Measurements from ENCODE around the gene ENDOD1.
"Not testable (repeated sequence)": the region's sequence is repeated elsewhere in the genome, so short reads cannot be mapped to it uniquely, and the experiment has no call there.

ENDOD1 gene

GRCh38 chr11:95123556-95123955 is 33.9 kb downstream of the ENDOD1 start:
- 83% methylated on average over 1 of the region's 3 CpGs; no CpG with 5 or more reads in 1 of the 2 experiments for WGBS, 2 experiments (ENCODE audit: insufficient coverage in 2 of 2)

GRCh38 chr11:95128602-95129001 is 39.0 kb downstream of the ENDOD1 start:
- Histone ChIP-seq H3K36me3 (ENCODE audit: control insufficient read depth, insufficient read depth, low read length) (peaks cover 20% of the 10 kb centered on the region), H3K9me3 (ENCODE audit: control insufficient read depth, low read length) (no peaks in the 10 kb centered on the region), H3K4me1 (ENCODE audit: control insufficient read depth, insufficient read depth, low read length, poor library complexity, severe bottlenecking) (no peaks in the 10 kb centered on the region), H3K27ac (ENCODE audit: low read depth, low read length, severe bottlenecking) (no peak overlapping the region), H3K4me3 (ENCODE audit: extremely low read depth, insufficient read depth, low read length, poor library complexity, severe bottlenecking) (no peak overlapping the region)
- WGBS, 2 experiments (ENCODE audit: insufficient coverage in 2 of 2) = 93 to 100% methylated on average over 1 to 3 of the region's 3 CpGs

More at GRCh38 chr11:95123556-95123955, 33.9 kb downstream of the ENDOD1 start:
- H3K36me3 ChIP-seq (ENCODE audit: control insufficient read depth, insufficient read depth, low read length) = peaks cover 4% of the 10 kb centered on the region
- no peaks in the 10 kb centered on the region for H3K9me3 ChIP-seq (ENCODE audit: control insufficient read depth, low read length)
- H3K4me1 ChIP-seq (ENCODE audit: control insufficient read depth, insufficient read depth, low read length, poor library complexity, severe bottlenecking) = peaks cover 5% of the 10 kb centered on the region
- no peak overlapping the region for H3K27ac ChIP-seq (ENCODE audit: low read depth, low read length, severe bottlenecking)
- H3K4me3 ChIP-seq (ENCODE audit: extremely low read depth, insufficient read depth, low read length, poor library complexity, severe bottlenecking) = no peak overlapping the region

GRCh38 chr11:95132956-95133355 is 43.3 kb downstream of the ENDOD1 start:
- no peak overlapping the region for H3K4me3 ChIP-seq (ENCODE audit: extremely low read depth, insufficient read depth, low read length, poor library complexity, severe bottlenecking)
- H3K27ac ChIP-seq (ENCODE audit: low read depth, low read length, severe bottlenecking) = no peak overlapping the region
- H3K9me3 ChIP-seq (ENCODE audit: control insufficient read depth, low read length) = no peaks in the 10 kb centered on the region
- WGBS, 2 experiments (ENCODE audit: insufficient coverage in 2 of 2) = 89% methylated on average over 1 of the region's 2 CpGs; no CpG with 5 or more reads in 1 of the 2 experiments
- H3K36me3 ChIP-seq (ENCODE audit: control insufficient read depth, insufficient read depth, low read length) = peaks cover 20% of the 10 kb centered on the region
- H3K4me1 ChIP-seq (ENCODE audit: control insufficient read depth, insufficient read depth, low read length, poor library complexity, severe bottlenecking) = no peaks in the 10 kb centered on the region

- no peaks in the 10 kb centered on the region for H3K4me1 ChIP-seq (ENCODE audit: control insufficient read depth, insufficient read depth, low read length, poor library complexity, severe bottlenecking)
- WGBS, 2 experiments (ENCODE audit: insufficient coverage in 2 of 2) = 85 to 91% methylated on average over 3 to 4 of the region's 5 CpGs
- H3K27ac ChIP-seq (ENCODE audit: low read depth, low read length, severe bottlenecking) = peak overlapping the region; percentile 37
- H3K9me3 ChIP-seq (ENCODE audit: control insufficient read depth, low read length) = no peaks in the 10 kb centered on the region
- H3K36me3 ChIP-seq (ENCODE audit: control insufficient read depth, insufficient read depth, low read length) = peaks cover 7% of the 10 kb centered on the region
- H3K4me3 ChIP-seq (ENCODE audit: extremely low read depth, insufficient read depth, low read length, poor library complexity, severe bottlenecking) = no peak overlapping the region
Measured at GRCh38 chr11:95134491-95134890, 44.8 kb downstream of the ENDOD1 start.

GRCh38 chr11:95135155-95135554 is 45.5 kb downstream of the ENDOD1 start:
- WGBS, 2 experiments (ENCODE audit: insufficient coverage in 2 of 2) = 83% methylated on average over 1 of the region's 6 CpGs; no CpG with 5 or more reads in 1 of the 2 experiments
- no peaks in the 10 kb centered on the region for H3K4me1 ChIP-seq (ENCODE audit: control insufficient read depth, insufficient read depth, low read length, poor library complexity, severe bottlenecking)
- H3K9me3 ChIP-seq (ENCODE audit: control insufficient read depth, low read length) = no peaks in the 10 kb centered on the region
- no peak overlapping the region for H3K4me3 ChIP-seq (ENCODE audit: extremely low read depth, insufficient read depth, low read length, poor library complexity, severe bottlenecking)
- H3K36me3 ChIP-seq (ENCODE audit: control insufficient read depth, insufficient read depth, low read length) = peaks cover 3% of the 10 kb centered on the region
- H3K27ac ChIP-seq (ENCODE audit: low read depth, low read length, severe bottlenecking) = no peak overlapping the region

- H3K4me1 ChIP-seq (ENCODE audit: control insufficient read depth, insufficient read depth, low read length, poor library complexity, severe bottlenecking) = no peaks in the 10 kb centered on the region
- H3K36me3 ChIP-seq (ENCODE audit: control insufficient read depth, insufficient read depth, low read length) = no peaks in the 10 kb centered on the region
- no peak overlapping the region for H3K27ac ChIP-seq (ENCODE audit: low read depth, low read length, severe bottlenecking)
- WGBS, 2 experiments (ENCODE audit: insufficient coverage in 2 of 2) = 94 to 100% methylated on average over 2 of the region's 2 CpGs
- no peaks in the 10 kb centered on the region for H3K9me3 ChIP-seq (ENCODE audit: control insufficient read depth, low read length)
- no peak overlapping the region for H3K4me3 ChIP-seq (ENCODE audit: extremely low read depth, insufficient read depth, low read length, poor library complexity, severe bottlenecking)
Measured at GRCh38 chr11:95135880-95136279, 46.2 kb downstream of the ENDOD1 start.

- not testable (repeated sequence) for H3K9me3 ChIP-seq (ENCODE audit: control insufficient read depth, low read length); H3K36me3 ChIP-seq (ENCODE audit: control insufficient read depth, insufficient read depth, low read length); H3K4me1 ChIP-seq (ENCODE audit: control insufficient read depth, insufficient read depth, low read length, poor library complexity, severe bottlenecking); H3K4me3 ChIP-seq (ENCODE audit: extremely low read depth, insufficient read depth, low read length, poor library complexity, severe bottlenecking); H3K27ac ChIP-seq (ENCODE audit: low read depth, low read length, severe bottlenecking)
- WGBS, 2 experiments (ENCODE audit: insufficient coverage in 2 of 2) = no CpG with 5 or more reads among the region's 4 CpGs
Measured at GRCh38 chr11:95136747-95137146, 47.1 kb downstream of the ENDOD1 start.

- H3K4me1 ChIP-seq (ENCODE audit: control insufficient read depth, insufficient read depth, low read length, poor library complexity, severe bottlenecking) = no peaks in the 10 kb centered on the region
- H3K27ac ChIP-seq (ENCODE audit: low read depth, low read length, severe bottlenecking) = no peak overlapping the region
- H3K36me3 ChIP-seq (ENCODE audit: control insufficient read depth, insufficient read depth, low read length) = no peaks in the 10 kb centered on the region
- no peak overlapping the region for H3K4me3 ChIP-seq (ENCODE audit: extremely low read depth, insufficient read depth, low read length, poor library complexity, severe bottlenecking)
- no peaks in the 10 kb centered on the region for H3K9me3 ChIP-seq (ENCODE audit: control insufficient read depth, low read length)
Measured at GRCh38 chr11:95137299-95137698, 47.7 kb downstream of the ENDOD1 start.

- Histone ChIP-seq H3K9me3 (ENCODE audit: control insufficient read depth, low read length) (no peaks in the 10 kb centered on the region), H3K4me1 (ENCODE audit: control insufficient read depth, insufficient read depth, low read length, poor library complexity, severe bottlenecking) (no peaks in the 10 kb centered on the region), H3K27ac (ENCODE audit: low read depth, low read length, severe bottlenecking) (no peak overlapping the region), H3K4me3 (ENCODE audit: extremely low read depth, insufficient read depth, low read length, poor library complexity, severe bottlenecking) (no peak overlapping the region), H3K36me3 (ENCODE audit: control insufficient read depth, insufficient read depth, low read length) (no peaks in the 10 kb centered on the region)
- no CpG with 5 or more reads among the region's 2 CpGs for WGBS, 2 experiments (ENCODE audit: insufficient coverage in 2 of 2)
Measured at GRCh38 chr11:95138448-95138847, 48.8 kb downstream of the ENDOD1 start.

GRCh38 chr11:95140397-95141033 is 50.9 kb downstream of the ENDOD1 start:
- 67 to 88% methylated on average over 2 of the region's 4 CpGs for WGBS, 2 experiments (ENCODE audit: insufficient coverage in 2 of 2)
- H3K4me3 ChIP-seq (ENCODE audit: extremely low read depth, insufficient read depth, low read length, poor library complexity, severe bottlenecking) = no peak overlapping the region

GRCh38 chr11:95142431-95142830 is 52.8 kb downstream of the ENDOD1 start:
- H3K9me3 ChIP-seq (ENCODE audit: control insufficient read depth, low read length) = no peaks in the 10 kb centered on the region
- no peaks in the 10 kb centered on the region for H3K36me3 ChIP-seq (ENCODE audit: control insufficient read depth, insufficient read depth, low read length)
- H3K4me3 ChIP-seq (ENCODE audit: extremely low read depth, insufficient read depth, low read length, poor library complexity, severe bottlenecking) = no peak overlapping the region
- no peak overlapping the region for H3K27ac ChIP-seq (ENCODE audit: low read depth, low read length, severe bottlenecking)
- peaks cover 28% of the 10 kb centered on the region for H3K4me1 ChIP-seq (ENCODE audit: control insufficient read depth, insufficient read depth, low read length, poor library complexity, severe bottlenecking)
- WGBS, 2 experiments (ENCODE audit: insufficient coverage in 2 of 2) = 86% methylated on average over 1 of the region's 2 CpGs; no CpG with 5 or more reads in 1 of the 2 experiments

More at GRCh38 chr11:95140397-95141033, 50.9 kb downstream of the ENDOD1 start:
- H3K36me3 ChIP-seq (ENCODE audit: control insufficient read depth, insufficient read depth, low read length) = no peaks in the 10 kb centered on the region
- H3K27ac ChIP-seq (ENCODE audit: low read depth, low read length, severe bottlenecking) = no peak overlapping the region
- H3K4me1 ChIP-seq (ENCODE audit: control insufficient read depth, insufficient read depth, low read length, poor library complexity, severe bottlenecking) = peaks cover 11% of the 10 kb centered on the region
- H3K9me3 ChIP-seq (ENCODE audit: control insufficient read depth, low read length) = no peaks in the 10 kb centered on the region

Data from mesodermal cell (in vitro differentiated cells).